Stimulated activated memory B cell treated with anti-CD40 and anti-IgM and Interleukin-4, amounts not matched to agents 10 μg/mL and 1 μg/mL and 100 μg/mL, for 72 hours (primary cell): ENCODE data around the gene TSC22D3.

ENCODE experiments used
- ATAC-seq: fragments of 150-1000 bp; cut with Tn5 transposase; 2 replicates; pipeline ENCODE4 v1.10.0; 2021
- H3K27ac Mint-ChIP-seq: one replicate; pipeline ENCODE4 v1.8.0; 2022; ENCODE audit warnings: mild to moderate bottlenecking, mixed read lengths
- H3K27me3 Mint-ChIP-seq: one replicate; pipeline ENCODE4 v1.8.0; 2022; ENCODE audit warnings: mixed read lengths
- H3K36me3 Mint-ChIP-seq: one replicate; pipeline ENCODE4 v1.8.0; 2022; ENCODE audit warnings: mixed read lengths
- H3K4me1 Mint-ChIP-seq: one replicate; pipeline ENCODE4 v1.8.0; 2022; ENCODE audit warnings: mixed read lengths
- H3K4me3 Mint-ChIP-seq: one replicate; pipeline ENCODE4 v1.8.0; 2022; ENCODE audit warnings: mild to moderate bottlenecking, moderate library complexity, mixed read lengths
- H3K9me3 Mint-ChIP-seq: one replicate; pipeline ENCODE4 v1.8.0; 2022; ENCODE audit warnings: mixed read lengths

The TSC22D3 gene

GRCh38 chrX:107713543-107714205, 61.9 kb downstream of the TSC22D3 start:
- Mint-ChIP-seq H3K4me1 (peaks cover 79% of the 10 kb centered on the region), H3K27me3 (no peaks in the 10 kb centered on the region), H3K36me3 (peaks cover 5% of the 10 kb centered on the region), H3K27ac (peak overlapping the region; percentile 19), H3K4me3 (no peak overlapping the region), H3K9me3 (no peaks in the 10 kb centered on the region)
- no peak for ATAC-seq

- H3K4me1 Mint-ChIP-seq: peaks cover 76% of the 10 kb centered on the region
- H3K4me3 Mint-ChIP-seq: no peak overlapping the region
- H3K36me3 Mint-ChIP-seq: peaks cover 5% of the 10 kb centered on the region
- no peaks in the 10 kb centered on the region for H3K9me3 Mint-ChIP-seq
- H3K27me3 Mint-ChIP-seq: no peaks in the 10 kb centered on the region
- peak overlapping the region; percentile 95 for H3K27ac Mint-ChIP-seq
- ATAC-seq: no peak
These were observed 62.4 kb downstream of the TSC22D3 start for GRCh38 chrX:107713203-107713542.

- H3K4me3 Mint-ChIP-seq: no peak overlapping the region
- peaks cover 70% of the 10 kb centered on the region for H3K4me1 Mint-ChIP-seq
These were observed 63.1 kb downstream of the TSC22D3 start for GRCh38 chrX:107712231-107713202.

GRCh38 chrX:107711521-107712181, 63.9 kb downstream of the TSC22D3 start:
- Mint-ChIP-seq H3K4me3 (peak overlapping the region; percentile 72), H3K4me1 (peaks cover 64% of the 10 kb centered on the region), H3K27me3 (no peaks in the 10 kb centered on the region), H3K27ac (peak overlapping the region; percentile 95), H3K9me3 (peaks cover 2% of the 10 kb centered on the region), H3K36me3 (peaks cover 5% of the 10 kb centered on the region)
- ATAC-seq: no peak

More at GRCh38 chrX:107712231-107713202, 63.1 kb downstream of the TSC22D3 start:
- no peaks in the 10 kb centered on the region for H3K27me3 Mint-ChIP-seq
- ATAC-seq: no peak
- H3K9me3 Mint-ChIP-seq: no peaks in the 10 kb centered on the region
- H3K36me3 Mint-ChIP-seq: peaks cover 5% of the 10 kb centered on the region
- peak overlapping the region; percentile 95 for H3K27ac Mint-ChIP-seq

GRCh38 chrX:107710617-107711391, 64.8 kb downstream of the TSC22D3 start:
- Mint-ChIP-seq H3K4me3 (peak overlapping the region; percentile 72), H3K27me3 (no peaks in the 10 kb centered on the region), H3K4me1 (peaks cover 60% of the 10 kb centered on the region), H3K9me3 (peaks cover 3% of the 10 kb centered on the region), H3K36me3 (peaks cover 1% of the 10 kb centered on the region), H3K27ac (peak overlapping the region; percentile 95)
- ATAC-seq: peak; percentile 95

- no peak for ATAC-seq
- peaks cover 51% of the 10 kb centered on the region for H3K4me1 Mint-ChIP-seq
- H3K27ac Mint-ChIP-seq: peak overlapping the region; percentile 74
- H3K9me3 Mint-ChIP-seq: peaks cover 3% of the 10 kb centered on the region
- no peaks in the 10 kb centered on the region for H3K27me3 Mint-ChIP-seq
- H3K36me3 Mint-ChIP-seq: no peaks in the 10 kb centered on the region
- H3K4me3 Mint-ChIP-seq: no peak overlapping the region
These were observed 66.3 kb downstream of the TSC22D3 start for GRCh38 chrX:107709266-107709806.

- H3K4me1 Mint-ChIP-seq: peaks cover 50% of the 10 kb centered on the region
- H3K27me3 Mint-ChIP-seq: no peaks in the 10 kb centered on the region
- H3K36me3 Mint-ChIP-seq: no peaks in the 10 kb centered on the region
- peaks cover 3% of the 10 kb centered on the region for H3K9me3 Mint-ChIP-seq
- H3K27ac Mint-ChIP-seq: peak overlapping the region; percentile 74
- no peak overlapping the region for H3K4me3 Mint-ChIP-seq
- no peak for ATAC-seq
These were observed 66.8 kb downstream of the TSC22D3 start for GRCh38 chrX:107708762-107709161.

GRCh38 chrX:107707866-107708265, 67.7 kb downstream of the TSC22D3 start:
- Mint-ChIP-seq H3K9me3 (peaks cover 3% of the 10 kb centered on the region), H3K36me3 (no peaks in the 10 kb centered on the region), H3K4me3 (no peak overlapping the region), H3K27me3 (no peaks in the 10 kb centered on the region), H3K27ac (no peak overlapping the region), H3K4me1 (peaks cover 41% of the 10 kb centered on the region)
- no peak for ATAC-seq

- Mint-ChIP-seq H3K4me1 (peaks cover 32% of the 10 kb centered on the region), H3K36me3 (no peaks in the 10 kb centered on the region), H3K9me3 (peaks cover 3% of the 10 kb centered on the region), H3K4me3 (no peak overlapping the region), H3K27me3 (no peaks in the 10 kb centered on the region), H3K27ac (no peak overlapping the region)
- no peak for ATAC-seq
These were observed 69.3 kb downstream of the TSC22D3 start for GRCh38 chrX:107706309-107706708.

GRCh38 chrX:107704587-107704986, 71.0 kb downstream of the TSC22D3 start:
- no peaks in the 10 kb centered on the region for H3K36me3 Mint-ChIP-seq
- H3K4me1 Mint-ChIP-seq: peaks cover 36% of the 10 kb centered on the region
- ATAC-seq: no peak
- no peak overlapping the region for H3K4me3 Mint-ChIP-seq
- H3K27ac Mint-ChIP-seq: peak overlapping the region; percentile 32
- H3K27me3 Mint-ChIP-seq: no peaks in the 10 kb centered on the region
- H3K9me3 Mint-ChIP-seq: peaks cover 3% of the 10 kb centered on the region

GRCh38 chrX:107704181-107704580, 71.4 kb downstream of the TSC22D3 start:
- H3K27ac Mint-ChIP-seq: peak overlapping the region; percentile 32
- peaks cover 3% of the 10 kb centered on the region for H3K9me3 Mint-ChIP-seq
- H3K4me1 Mint-ChIP-seq: peaks cover 39% of the 10 kb centered on the region
- H3K27me3 Mint-ChIP-seq: no peaks in the 10 kb centered on the region
- H3K36me3 Mint-ChIP-seq: no peaks in the 10 kb centered on the region
- ATAC-seq: no peak
- no peak overlapping the region for H3K4me3 Mint-ChIP-seq

GRCh38 chrX:107701493-107702121, 74.0 kb downstream of the TSC22D3 start:
- Mint-ChIP-seq H3K4me3 (no peak overlapping the region), H3K27ac (peak overlapping the region; percentile 69), H3K36me3 (no peaks in the 10 kb centered on the region), H3K27me3 (no peaks in the 10 kb centered on the region), H3K4me1 (peaks cover 37% of the 10 kb centered on the region), H3K9me3 (peaks cover under 1% of the 10 kb centered on the region)
- peak; percentile 74 for ATAC-seq

- H3K27me3 Mint-ChIP-seq: no peaks in the 10 kb centered on the region
These were observed 74.8 kb downstream of the TSC22D3 start for GRCh38 chrX:107700790-107701189.

GRCh38 chrX:107700317-107700774, 75.2 kb downstream of the TSC22D3 start:
- peaks cover 39% of the 10 kb centered on the region for H3K4me1 Mint-ChIP-seq
- H3K27ac Mint-ChIP-seq: peak overlapping the region; percentile 71
- ATAC-seq: no peak
- no peaks in the 10 kb centered on the region for H3K36me3 Mint-ChIP-seq
- H3K4me3 Mint-ChIP-seq: no peak overlapping the region
- no peaks in the 10 kb centered on the region for H3K9me3 Mint-ChIP-seq
- no peaks in the 10 kb centered on the region for H3K27me3 Mint-ChIP-seq

More at GRCh38 chrX:107700790-107701189, 74.8 kb downstream of the TSC22D3 start:
- H3K27ac Mint-ChIP-seq: peak overlapping the region; percentile 71
- H3K36me3 Mint-ChIP-seq: no peaks in the 10 kb centered on the region
- H3K9me3 Mint-ChIP-seq: no peaks in the 10 kb centered on the region
- H3K4me3 Mint-ChIP-seq: no peak overlapping the region
- peaks cover 39% of the 10 kb centered on the region for H3K4me1 Mint-ChIP-seq
- ATAC-seq: no peak
